Uterus (tissue), 2 donors: ENCODE results near the gene PTPRR.

Experiments
- POLR2A ChIP-seq, 2 donors: fragments of 450-650 bp; IDR thresholded peaks; one replicate each; pipeline ENCODE4 v1.6.1; 2016; ENCODE audit warnings: antibody characterized with exemption in 2 of 2, mild to moderate bottlenecking in 1 of 2, moderate library complexity in 1 of 2
- TF ChIP-seq, protein P1 (sequence below), 4 experiments: fragments of 200-600 bp in 2 of 4; fragments of 450-650 bp in 2 of 4; sonication (generic) in 2 of 4; IDR thresholded peaks; one replicate each; pipeline ENCODE4 v1.5.1; 2016 to 2019; ENCODE audit warnings: antibody characterized with exemption in 4 of 4, mild to moderate bottlenecking in 2 of 4, moderate library complexity in 1 of 4

DNA sequence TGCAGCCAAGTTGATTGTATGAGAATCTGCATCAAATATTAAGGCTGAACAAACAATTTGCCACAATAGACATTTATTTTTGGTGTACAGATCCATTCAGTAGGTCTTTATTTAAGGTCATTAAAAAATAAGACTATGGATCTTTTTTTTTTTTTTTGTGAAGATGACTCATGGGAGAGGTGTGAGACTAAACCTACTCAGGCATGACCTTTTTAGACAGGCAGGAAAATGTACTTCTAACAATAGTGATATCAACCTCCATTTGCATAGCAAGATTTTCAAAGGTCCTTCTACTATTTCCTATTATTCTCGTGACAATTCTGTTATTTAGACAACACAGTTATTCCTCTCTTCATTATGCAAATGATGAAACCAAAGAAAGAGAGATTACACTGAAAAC, 39.9 kb upstream of the PTPRR start:
- TF ChIP-seq, protein P1, sequence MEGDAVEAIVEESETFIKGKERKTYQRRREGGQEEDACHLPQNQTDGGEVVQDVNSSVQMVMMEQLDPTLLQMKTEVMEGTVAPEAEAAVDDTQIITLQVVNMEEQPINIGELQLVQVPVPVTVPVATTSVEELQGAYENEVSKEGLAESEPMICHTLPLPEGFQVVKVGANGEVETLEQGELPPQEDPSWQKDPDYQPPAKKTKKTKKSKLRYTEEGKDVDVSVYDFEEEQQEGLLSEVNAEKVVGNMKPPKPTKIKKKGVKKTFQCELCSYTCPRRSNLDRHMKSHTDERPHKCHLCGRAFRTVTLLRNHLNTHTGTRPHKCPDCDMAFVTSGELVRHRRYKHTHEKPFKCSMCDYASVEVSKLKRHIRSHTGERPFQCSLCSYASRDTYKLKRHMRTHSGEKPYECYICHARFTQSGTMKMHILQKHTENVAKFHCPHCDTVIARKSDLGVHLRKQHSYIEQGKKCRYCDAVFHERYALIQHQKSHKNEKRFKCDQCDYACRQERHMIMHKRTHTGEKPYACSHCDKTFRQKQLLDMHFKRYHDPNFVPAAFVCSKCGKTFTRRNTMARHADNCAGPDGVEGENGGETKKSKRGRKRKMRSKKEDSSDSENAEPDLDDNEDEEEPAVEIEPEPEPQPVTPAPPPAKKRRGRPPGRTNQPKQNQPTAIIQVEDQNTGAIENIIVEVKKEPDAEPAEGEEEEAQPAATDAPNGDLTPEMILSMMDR (IDR thresholded peaks at IDR 0.05) = no peak
- TF ChIP-seq POLR2A (IDR thresholded peaks at IDR 0.05) = no peak
